Activated CD4-positive, alpha-beta T cell treated with anti-CD3 and anti-CD28 coated beads, Interleukin-2, amount 50 U/mL, for 16 hours (primary cell): Measurements from ENCODE around the gene FUT8.
"Not testable (repeated sequence)": the region's sequence is repeated elsewhere in the genome, so short reads cannot be mapped to it uniquely, and the experiment has no call there.

Experiments
- DNase-seq: peaks from one replicate; pipeline ENCODE4 v3.0.0-alpha.2; 2020

FUT8 gene

GRCh38 chr14:65456247-65456646 is 43.7 kb downstream of the FUT8 start:
- no peak for DNase-seq

- no peak for DNase-seq
Observed at GRCh38 chr14:65461730-65462129, 49.2 kb downstream of the FUT8 start.

GRCh38 chr14:65462411-65462810 is 49.9 kb downstream of the FUT8 start:
- peak; percentile 73 for DNase-seq

GRCh38 chr14:65465584-65465983 is 53.1 kb downstream of the FUT8 start:
- DNase-seq, result no peak

- not testable (repeated sequence) for DNase-seq
Observed at GRCh38 chr14:65467926-65468325, 55.4 kb downstream of the FUT8 start.

- DNase-seq, result no peak
Observed at GRCh38 chr14:65469903-65470302, 57.4 kb downstream of the FUT8 start.

GRCh38 chr14:65470404-65470880 is 57.9 kb downstream of the FUT8 start:
- no peak for DNase-seq

- peak; percentile 66 for DNase-seq
Observed at GRCh38 chr14:65471038-65471878, 58.7 kb downstream of the FUT8 start.

GRCh38 chr14:65472189-65472588 is 59.7 kb downstream of the FUT8 start:
- no peak for DNase-seq

- peak; percentile 80 for DNase-seq
Observed at GRCh38 chr14:65476273-65476941, 63.9 kb downstream of the FUT8 start.

- no peak for DNase-seq
Observed at GRCh38 chr14:65476942-65477318, 64.4 kb downstream of the FUT8 start.

- DNase-seq, result no peak
Observed at GRCh38 chr14:65478017-65478416, 65.5 kb downstream of the FUT8 start.

- peak; percentile 62 for DNase-seq
Observed at GRCh38 chr14:65478596-65478995, 66.1 kb downstream of the FUT8 start.

- DNase-seq, result no peak
Observed at GRCh38 chr14:65479386-65479785, 66.9 kb downstream of the FUT8 start.

GRCh38 chr14:65482757-65483438 is 70.4 kb downstream of the FUT8 start:
- DNase-seq, result no peak

GRCh38 chr14:65483647-65484046 is 71.1 kb downstream of the FUT8 start:
- DNase-seq, result peak; percentile 35

- no peak for DNase-seq
Observed at GRCh38 chr14:65485516-65485915, 73.0 kb downstream of the FUT8 start.

GRCh38 chr14:65486863-65487262 is 74.3 kb downstream of the FUT8 start:
- DNase-seq, result no peak

- no peak for DNase-seq
Observed at GRCh38 chr14:65487783-65488494, 75.4 kb downstream of the FUT8 start.

GRCh38 chr14:65491274-65491673 is 78.7 kb downstream of the FUT8 start:
- DNase-seq, result no peak

GRCh38 chr14:65492266-65492665 is 79.7 kb downstream of the FUT8 start:
- no peak for DNase-seq

- no peak for DNase-seq
Observed at GRCh38 chr14:65495196-65495595, 82.7 kb downstream of the FUT8 start.
